ENCODE measurements around the gene S100A1.

S100A1 gene

GRCh38 chr1:153611356-153611755 lies 16.9 kb upstream of the S100A1 start:
- DNase-seq = no peak

GRCh38 chr1:153612111-153612754 lies 16.0 kb upstream of the S100A1 start:
- DNase-seq = no peak

GRCh38 chr1:153612755-153613331 lies 15.4 kb upstream of the S100A1 start, which contains the start of gene S100A16:
S100A16 (minus strand) TSS chr1:153613137; CDS start chr1:153608151, 4,986 bp downstream.
- no peak for DNase-seq

GRCh38 chr1:153613406-153613805 lies 14.8 kb upstream of the S100A1 start:
- no peak for DNase-seq

DNA sequence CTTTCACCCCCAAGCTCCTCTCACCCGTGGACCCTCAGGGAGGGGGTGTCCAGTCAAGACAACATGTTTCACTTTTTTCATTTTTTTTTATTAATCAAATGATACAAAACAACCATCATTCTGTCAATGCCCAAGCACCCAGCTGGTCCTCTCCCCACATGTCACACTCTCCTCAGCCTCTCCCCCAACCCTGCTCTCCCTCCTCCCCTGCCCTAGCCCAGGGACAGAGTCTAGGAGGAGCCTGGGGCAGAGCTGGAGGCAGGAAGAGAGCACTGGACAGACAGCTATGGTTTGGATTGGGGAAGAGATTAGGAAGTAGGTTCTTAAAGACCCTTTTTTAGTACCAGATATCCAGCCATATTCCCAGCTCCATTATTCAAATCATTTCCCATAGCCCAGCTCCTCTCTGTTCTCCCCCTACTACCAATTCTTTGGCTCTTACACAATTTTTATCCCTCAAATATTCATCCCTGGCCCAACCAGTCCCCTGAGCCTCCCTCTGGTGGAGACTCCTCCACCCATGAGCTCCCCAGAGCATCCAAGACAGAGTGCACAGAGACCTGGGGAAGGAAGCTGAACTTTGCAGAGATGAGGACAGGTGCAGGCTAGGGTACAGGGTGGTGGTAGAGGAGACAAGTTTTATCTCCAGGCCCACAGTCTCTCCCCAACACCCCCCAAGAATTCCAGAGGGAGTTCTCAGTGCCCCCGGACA lies 13.9 kb upstream of the S100A1 start:
- no peak for DNase-seq

DNA sequence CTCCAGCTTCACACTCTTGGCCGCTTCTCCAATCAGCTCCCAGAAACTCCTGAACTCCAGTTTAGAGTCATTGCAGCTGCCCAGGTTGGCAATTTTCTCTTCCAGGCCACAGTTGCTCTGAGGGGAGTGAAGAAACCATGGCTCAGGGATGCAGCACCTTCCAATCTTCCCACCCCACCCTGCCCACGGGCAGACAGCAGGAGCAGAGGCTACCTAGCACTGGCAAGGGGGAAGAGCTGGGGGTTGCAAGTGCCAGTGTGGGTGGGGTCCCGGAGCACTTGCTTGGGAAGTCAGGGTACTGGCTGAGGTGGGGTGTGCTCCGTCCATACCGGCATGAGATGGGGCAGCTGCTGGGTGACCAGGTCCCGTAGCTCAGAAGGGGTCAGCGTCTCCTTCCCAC lies 13.3 kb upstream of the S100A1 start:
- no peak for DNase-seq

- no peak for DNase-seq
Measured at GRCh38 chr1:153615406-153615805, 12.8 kb upstream of the S100A1 start.

DNA sequence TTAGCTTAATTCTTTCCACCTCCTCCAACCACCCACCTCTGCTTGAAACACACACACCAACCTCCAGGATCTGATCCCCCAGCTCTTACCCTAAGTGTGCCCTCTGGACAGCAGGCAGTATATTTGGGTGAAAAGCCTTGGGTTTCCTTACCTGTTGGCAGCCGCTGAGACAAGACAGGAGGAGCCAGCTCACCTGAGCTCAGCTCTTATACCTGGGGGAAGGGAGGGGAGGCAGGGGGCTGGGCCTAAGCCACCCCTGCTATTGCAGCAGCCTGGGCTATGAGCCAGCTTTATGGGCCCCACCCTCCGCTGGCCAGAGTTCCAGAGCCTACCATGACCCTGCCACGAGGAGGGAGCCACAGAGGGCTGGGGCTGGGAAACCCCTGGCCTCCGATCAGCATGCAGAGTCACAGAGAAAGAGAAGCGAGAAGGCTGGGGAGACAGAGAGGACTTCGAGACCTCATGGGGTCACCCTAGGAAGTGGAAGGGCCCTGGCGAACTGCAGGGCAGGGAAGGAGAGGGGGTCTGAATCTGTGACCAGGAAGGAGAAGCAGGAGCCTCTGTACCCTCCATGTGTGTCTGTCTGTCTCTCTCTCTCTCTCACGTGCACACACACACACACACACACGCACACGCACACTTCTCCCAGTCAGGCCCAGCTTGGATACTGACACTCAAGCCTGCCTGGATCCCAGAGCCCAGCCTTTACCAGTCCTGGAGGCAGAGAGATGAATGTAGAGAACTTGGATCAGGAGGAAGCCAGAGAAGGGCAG lies 11.9 kb upstream of the S100A1 start, which contains the start of gene S100A14:
S100A14 (minus strand) TSS at position 182 of the 773 bp plus-strand sequence. CDS start 467 bp downstream, outside the sequence.
- DNase-seq = no peak

GRCh38 chr1:153616917-153617311 lies 11.3 kb upstream of the S100A1 start:
- no peak for DNase-seq

GRCh38 chr1:153617663-153618062 lies 10.6 kb upstream of the S100A1 start:
- peak; percentile 50 for DNase-seq

DNA sequence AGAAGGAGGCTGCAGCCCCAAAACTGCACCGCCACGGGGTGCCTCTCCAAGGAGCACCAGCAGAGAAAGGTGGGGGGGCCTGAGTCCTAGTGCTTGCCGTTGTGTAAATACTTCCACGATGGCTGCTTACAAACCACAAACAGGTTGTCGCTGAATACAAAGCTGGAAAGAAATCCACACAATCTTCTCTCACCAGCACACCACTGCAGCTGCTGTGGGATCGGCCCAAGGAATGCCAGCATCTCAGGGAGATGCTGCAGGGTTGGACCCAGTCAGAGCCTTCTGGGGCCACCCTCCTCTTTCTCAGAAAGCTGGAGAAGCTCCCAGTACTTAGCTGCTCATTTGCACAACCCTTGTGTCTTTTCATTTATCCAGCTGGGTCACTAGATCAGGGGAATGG lies 9.1 kb upstream of the S100A1 start:
- no peak for DNase-seq

- DNase-seq = no peak
Measured at GRCh38 chr1:153623101-153623500, 5.1 kb upstream of the S100A1 start.

DNA sequence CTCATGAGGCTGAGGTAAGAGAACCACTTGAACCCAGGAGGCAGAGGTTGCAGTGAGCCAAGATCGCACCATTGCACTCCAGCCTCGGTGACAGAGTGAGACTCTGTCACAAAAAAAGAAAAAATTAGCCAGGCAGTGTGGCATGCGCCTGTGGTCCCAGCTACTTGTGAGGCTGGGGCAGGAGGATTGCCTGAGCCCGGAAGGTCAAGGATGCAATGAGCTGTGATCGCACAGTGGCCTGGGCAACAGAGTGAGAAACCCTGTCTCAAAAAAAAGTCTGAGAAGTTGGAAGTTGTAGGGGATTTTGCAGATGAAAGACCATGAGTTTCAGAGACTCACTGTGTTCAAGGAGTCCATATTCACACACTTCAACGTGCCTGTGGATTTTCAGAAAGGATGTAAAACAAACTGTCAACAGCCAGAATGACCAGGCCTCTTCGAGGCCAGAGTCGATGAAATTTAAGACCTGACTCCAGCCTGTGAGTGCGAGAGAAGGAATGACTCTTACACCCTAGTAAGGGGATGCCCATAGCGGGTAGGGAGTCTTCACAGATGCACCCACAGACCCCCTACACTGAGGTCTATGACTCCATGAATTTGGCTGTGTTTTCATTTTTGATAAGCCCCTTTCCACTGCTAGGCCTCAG lies 3.1 kb upstream of the S100A1 start:
- DNase-seq = no peak

DNA sequence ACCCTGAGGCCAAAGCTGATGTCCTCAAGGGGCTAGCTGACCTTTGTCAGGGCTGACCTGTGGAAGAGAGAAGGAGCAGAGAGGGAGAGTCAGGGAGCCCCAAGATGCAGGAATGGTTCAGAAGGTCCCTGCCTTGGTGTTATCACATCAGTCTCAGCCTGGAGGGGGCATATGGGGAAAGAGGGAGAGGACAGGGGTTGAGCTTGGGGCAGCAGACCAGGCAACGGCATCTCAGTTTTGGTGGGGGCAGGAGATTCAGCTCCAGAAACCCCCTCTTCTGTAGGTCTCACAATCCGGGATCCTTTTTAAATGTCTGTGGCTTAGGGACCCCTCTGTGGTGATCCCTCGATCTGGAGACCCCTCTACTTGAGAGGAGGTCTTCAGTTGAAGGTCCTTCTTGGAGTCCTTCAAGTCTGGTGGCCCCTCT lies 1.7 kb upstream of the S100A1 start:
- no peak for DNase-seq

GRCh38 chr1:153626904-153627714 lies 1.1 kb upstream of the S100A1 start, which contains the start of gene S100A13:
S100A13 (minus strand) TSS chr1:153627505; CDS start chr1:153626472, 1,033 bp downstream.
- DNase-seq = no peak

GRCh38 chr1:153628638-153629342 lies 556 bp downstream of the S100A1 start:
- DNase-seq = no peak

DNA sequence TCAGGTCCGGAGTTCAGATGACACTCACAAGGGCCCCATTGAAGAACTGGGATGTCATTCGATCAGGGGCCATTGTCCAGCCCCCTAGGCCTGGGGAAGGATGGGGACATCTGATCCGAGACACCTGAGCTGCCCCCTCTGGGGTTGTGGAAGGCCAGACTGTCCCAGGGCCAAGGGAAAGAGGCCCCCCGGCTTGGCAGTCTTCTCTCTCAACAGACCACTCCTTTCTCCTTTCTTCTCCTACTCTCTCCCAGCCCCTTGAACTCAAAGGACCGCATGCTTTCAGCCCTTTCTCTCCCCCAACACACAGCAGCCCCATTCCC lies 1.1 kb downstream of the S100A1 start:
- DNase-seq = no peak

GRCh38 chr1:153629971-153630370 lies 1.7 kb downstream of the S100A1 start:
- no peak for DNase-seq

- no peak for DNase-seq
Measured at GRCh38 chr1:153630384-153630783, 2.1 kb downstream of the S100A1 start.

GRCh38 chr1:153631047-153632022 lies 3.1 kb downstream of the S100A1 start:
- no peak for DNase-seq
